GM10847 (cell line): ENCODE results near the gene TMEM271.

Experiments used
- POLR2A ChIP-seq: IDR thresholded peaks from 2 replicates; pipeline ENCODE4 v1.6.1; 2011; ENCODE audit not compliant: insufficient read length; ENCODE audit errors: extremely low read depth

The TMEM271 gene

DNA sequence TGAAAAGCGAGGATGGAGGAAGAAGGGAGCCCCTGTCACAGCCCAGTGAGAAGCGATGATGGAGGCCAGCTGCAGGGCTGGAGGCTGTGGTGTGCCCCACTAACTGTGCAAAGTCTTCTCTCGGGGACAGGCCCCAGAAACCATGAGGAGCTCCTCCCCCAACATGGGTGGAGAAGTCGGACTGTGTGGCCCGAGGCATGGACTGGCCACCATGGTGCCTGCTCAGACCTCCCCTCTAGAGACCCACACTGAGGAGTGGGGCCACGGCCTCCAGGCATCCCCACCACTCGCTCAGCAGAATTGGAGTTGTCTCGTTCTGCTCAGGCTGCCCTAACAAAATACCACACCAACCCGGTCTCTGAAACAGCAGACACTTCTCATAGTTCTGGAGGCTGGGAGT is 37.0 kb upstream of the TMEM271 start:
- TF ChIP-seq POLR2A, result no peak

GRCh38 chr4:612749-613125 is 36.6 kb upstream of the TMEM271 start:
- TF ChIP-seq POLR2A, result no peak

- no peak for TF ChIP-seq POLR2A
Observed at GRCh38 chr4:612052-612748, 36.1 kb upstream of the TMEM271 start.

DNA sequence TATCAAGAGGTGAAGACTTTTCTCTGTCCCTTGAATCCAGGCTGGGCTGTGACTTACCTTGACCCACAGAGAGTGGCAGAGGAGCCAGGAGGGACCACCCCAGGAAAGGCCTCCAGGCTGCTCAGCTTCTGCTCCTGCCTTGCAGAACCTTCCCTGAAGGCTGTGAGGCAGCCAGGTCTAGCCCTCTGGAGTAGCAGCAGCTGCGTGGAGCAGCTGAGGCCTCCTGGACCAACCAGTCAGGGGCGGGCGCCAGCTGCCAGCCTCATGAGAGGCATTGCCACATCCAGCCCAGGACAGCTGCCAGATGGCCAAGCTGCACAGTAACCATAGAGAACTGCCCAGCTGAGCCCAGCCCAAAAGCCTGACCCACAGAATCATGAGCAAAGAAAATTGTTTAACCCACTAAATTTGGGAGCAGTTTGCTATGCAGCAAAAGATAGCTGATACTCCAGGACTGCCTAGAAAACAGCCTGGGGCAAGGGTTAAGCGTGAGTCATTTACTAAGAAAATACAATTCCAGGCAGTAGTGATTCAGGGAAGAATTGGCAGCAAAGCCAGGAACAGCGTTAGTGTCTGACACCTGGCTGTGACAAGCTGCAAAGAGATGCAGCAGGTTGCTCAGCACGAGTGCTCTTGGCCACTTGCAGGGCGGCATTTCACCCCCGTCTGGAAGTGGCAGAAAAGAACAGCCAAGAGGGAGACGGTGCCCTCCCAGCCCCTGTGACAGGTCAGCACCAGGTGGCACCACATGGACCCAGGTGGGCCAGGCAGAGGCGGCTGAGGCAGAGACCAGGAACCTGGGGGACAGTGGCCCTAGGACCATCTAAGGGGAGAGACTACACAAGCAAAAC is 34.5 kb upstream of the TMEM271 start:
- no peak for TF ChIP-seq POLR2A

GRCh38 chr4:609400-610050 is 33.4 kb upstream of the TMEM271 start:
- no peak for TF ChIP-seq POLR2A

- TF ChIP-seq POLR2A, result no peak
Observed at GRCh38 chr4:608236-608635, 32.1 kb upstream of the TMEM271 start.

DNA sequence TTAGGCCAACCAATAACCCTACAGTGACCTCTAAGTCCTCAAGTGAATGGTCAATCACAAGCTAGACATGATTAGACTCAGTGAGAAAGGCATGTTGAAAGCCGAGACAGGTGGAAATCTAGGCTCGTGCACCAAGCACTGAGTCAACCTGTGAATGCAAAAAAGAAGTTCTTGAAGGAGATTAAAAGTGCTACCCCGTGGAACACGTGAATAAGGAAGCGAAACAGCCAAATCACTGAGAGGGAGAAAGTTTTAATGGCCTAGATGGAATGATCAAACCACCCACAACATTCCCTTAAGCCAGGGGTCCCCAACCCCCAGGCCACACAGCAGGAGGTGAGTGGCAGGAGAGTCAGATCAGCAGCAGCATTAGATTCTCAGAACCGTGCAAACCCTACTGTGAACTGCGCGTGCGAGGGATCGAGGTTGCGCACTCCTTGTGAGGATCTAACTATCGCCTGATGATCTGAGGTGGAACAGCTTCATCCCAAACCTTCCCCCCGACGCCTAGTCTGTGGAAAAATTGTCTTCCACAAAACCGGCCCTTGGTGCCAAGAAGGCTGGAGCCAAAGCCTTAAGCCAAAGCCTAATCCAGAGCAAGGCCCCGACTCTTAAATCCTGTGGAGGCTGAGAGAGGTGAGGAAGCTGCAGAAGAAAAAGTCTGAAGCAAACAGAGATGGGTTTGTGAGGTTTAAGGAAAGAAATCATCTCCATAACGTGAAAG is 29.8 kb upstream of the TMEM271 start:
- no peak for TF ChIP-seq POLR2A

DNA sequence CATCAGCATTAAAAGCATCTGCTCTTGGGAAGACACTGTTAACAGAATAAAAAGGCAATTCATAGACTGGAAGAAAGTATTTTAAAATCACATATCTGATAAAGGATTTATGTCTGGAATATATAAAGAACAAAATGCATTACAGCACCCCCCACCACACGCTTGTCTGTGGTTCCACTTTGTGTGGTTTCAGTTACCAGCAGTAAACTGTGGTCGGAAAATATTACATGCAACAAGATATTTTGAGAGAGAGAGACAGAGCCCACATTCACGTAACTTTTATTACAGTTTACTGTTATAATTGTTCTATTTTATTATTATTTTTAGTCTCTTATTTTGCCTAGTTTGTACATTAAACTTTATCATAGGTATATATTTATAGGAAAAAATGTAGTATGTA is 28.0 kb upstream of the TMEM271 start:
- TF ChIP-seq POLR2A, result no peak

- TF ChIP-seq POLR2A, result no peak
Observed at GRCh38 chr4:602559-602942, 26.5 kb upstream of the TMEM271 start.

GRCh38 chr4:601612-602558 is 25.8 kb upstream of the TMEM271 start:
- TF ChIP-seq POLR2A, result no peak

DNA sequence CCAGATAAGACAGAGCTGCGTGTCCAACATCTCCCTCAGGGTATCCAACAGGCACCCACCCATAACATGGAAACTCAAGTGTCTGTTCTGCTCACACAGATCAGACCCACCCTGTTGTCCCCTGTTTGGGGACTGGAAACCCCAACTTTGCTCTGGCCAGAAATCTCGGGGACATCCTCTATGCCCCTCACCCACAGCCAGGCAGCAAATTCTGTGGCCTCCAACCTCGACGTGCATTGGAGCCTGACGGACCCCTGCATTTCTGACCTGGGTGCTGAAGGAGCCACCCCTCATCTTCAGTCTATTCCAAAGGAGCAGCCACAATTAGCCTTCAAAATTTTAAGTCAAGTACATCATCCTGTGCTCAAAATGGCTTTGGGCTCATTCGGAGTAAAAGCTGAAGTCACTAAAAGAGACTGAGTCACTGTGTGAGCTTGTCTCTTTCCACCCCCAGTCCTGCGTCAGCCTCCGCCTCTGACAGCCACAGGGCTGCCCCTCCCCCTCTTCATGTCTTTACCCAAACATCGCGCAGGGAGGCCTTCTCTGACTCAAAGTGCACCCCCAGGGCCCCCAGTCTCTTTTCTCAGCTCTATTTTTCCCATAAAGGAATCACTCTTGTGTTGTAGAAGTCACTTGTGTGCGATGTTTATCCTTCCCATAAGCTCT is 24.9 kb upstream of the TMEM271 start:
- no peak for TF ChIP-seq POLR2A

GRCh38 chr4:600166-600565 is 24.1 kb upstream of the TMEM271 start:
- TF ChIP-seq POLR2A, result no peak

GRCh38 chr4:598925-599324 is 22.8 kb upstream of the TMEM271 start:
- no peak for TF ChIP-seq POLR2A
